Astrocyte (in vitro differentiated cells and primary cell): ENCODE data around the gene NDUFA8. TPM values are rescaled to one million over a fixed set of nuclear protein-coding genes. Genes with fewer than 3 reads are reported as not detected.

Experiments
- DNase-seq: peaks from one replicate; pipeline ENCODE4 v3.0.0-alpha.2; 2010; ENCODE audit warnings: low read depth
- FAIRE-seq: peaks from 2 replicates; lab custom pipeline; 2011; peaks lifted over from hg19 to GRCh38; lab: Jason Lieb, UNC
- H2AFZ ChIP-seq: 2 replicates; pipeline ENCODE4 v1.6.0; 2012; ENCODE audit warnings: low read depth, low read length, inconsistent platforms
- H3K27ac ChIP-seq: 2 replicates; pipeline ENCODE4 v1.5.1; 2011; ENCODE audit warnings: low read depth, low read length, inconsistent platforms
- H3K27me3 ChIP-seq: 2 replicates; pipeline ENCODE4 v1.6.0; 2011; ENCODE audit warnings: low read length, inconsistent platforms; ENCODE audit not compliant: insufficient read depth
- H3K36me3 ChIP-seq: 2 replicates; pipeline ENCODE4 v1.5.1; 2011; ENCODE audit warnings: low read length, inconsistent platforms; ENCODE audit not compliant: insufficient read depth
- H3K4me1 ChIP-seq: 2 replicates; pipeline ENCODE4 v1.5.1; 2011; ENCODE audit warnings: low read length, inconsistent platforms; ENCODE audit not compliant: insufficient read depth
- H3K4me2 ChIP-seq: 2 replicates; pipeline ENCODE4 v1.6.0; 2012; ENCODE audit warnings: low read length, inconsistent platforms
- H3K4me3 ChIP-seq: 2 replicates; pipeline ENCODE4 v1.5.1; 2011; ENCODE audit warnings: low read depth, mild to moderate bottlenecking, low read length, inconsistent platforms; ENCODE audit not compliant: insufficient read depth
- H3K79me2 ChIP-seq: 2 replicates; pipeline ENCODE4 v1.6.0; 2012; ENCODE audit warnings: mild to moderate bottlenecking, low read length, inconsistent platforms; ENCODE audit not compliant: insufficient read depth
- H3K9ac ChIP-seq: 2 replicates; pipeline ENCODE4 v1.6.0; 2012; ENCODE audit warnings: mild to moderate bottlenecking, low read length, inconsistent platforms
- H3K9me3 ChIP-seq: 2 replicates; pipeline ENCODE4 v1.5.1; 2012; ENCODE audit warnings: low read depth, mild to moderate bottlenecking, low read length, inconsistent platforms; ENCODE audit not compliant: insufficient read depth
- H4K20me1 ChIP-seq: 2 replicates; pipeline ENCODE4 v1.6.0; 2012; ENCODE audit warnings: low read length, inconsistent platforms; ENCODE audit not compliant: insufficient read depth
- H3K27ac Mint-ChIP-seq: one replicate; pipeline ENCODE4 v1.8.0; 2021; ENCODE audit warnings: mild to moderate bottlenecking, mixed read lengths; ENCODE audit not compliant: unreplicated experiment
- H3K27me3 Mint-ChIP-seq: one replicate; pipeline ENCODE4 v1.8.0; 2021; ENCODE audit warnings: low read depth, mixed read lengths; ENCODE audit not compliant: unreplicated experiment
- H3K36me3 Mint-ChIP-seq: one replicate; pipeline ENCODE4 v1.8.0; 2021; ENCODE audit warnings: low read depth, mixed read lengths; ENCODE audit not compliant: unreplicated experiment
- H3K4me1 Mint-ChIP-seq: one replicate; pipeline ENCODE4 v1.8.0; 2021; ENCODE audit warnings: low read depth, mixed read lengths; ENCODE audit not compliant: unreplicated experiment
- H3K4me3 Mint-ChIP-seq: one replicate; pipeline ENCODE4 v1.8.0; 2021; ENCODE audit warnings: mild to moderate bottlenecking, moderate library complexity, mixed read lengths; ENCODE audit not compliant: unreplicated experiment
- H3K9me3 Mint-ChIP-seq: one replicate; pipeline ENCODE4 v1.8.0; 2021; ENCODE audit warnings: mild to moderate bottlenecking, mixed read lengths; ENCODE audit not compliant: unreplicated experiment
- CTCF ChIP-seq: IDR thresholded peaks from 2 replicates; pipeline ENCODE4 v1.5.1; 2011; ENCODE audit warnings: low read depth, mild to moderate bottlenecking, inconsistent platforms, low read length, moderate library complexity; ENCODE audit not compliant: insufficient read depth
- EZH2 ChIP-seq: IDR thresholded peaks from 2 replicates; pipeline ENCODE4 v1.6.1; 2012; ENCODE audit warnings: mild to moderate bottlenecking, low read length, inconsistent platforms; ENCODE audit not compliant: insufficient read depth
- total RNA-seq: library from RNA; stranded (reverse); gene quantifications from 2 replicates; pipeline ENCODE4 v1.2.1, GENCODE V29; 2021

Gene NDUFA8
- total RNA-seq, 1 donor from 2014 or later: 52.3 TPM

GRCh38 chr9:122172131-122172530 lies 12.6 kb upstream of the NDUFA8 start:
- TF ChIP-seq CTCF (no peak), EZH2 (no peak)
- Mint-ChIP-seq H3K36me3 (no peaks in the 10 kb centered on the region), H3K27me3 (peaks cover 32% of the 10 kb centered on the region), H3K9me3 (peaks cover 7% of the 10 kb centered on the region), H3K27ac (no peak overlapping the region), H3K4me3 (no peak overlapping the region), H3K4me1 (no peaks in the 10 kb centered on the region)
- H3K9me3 ChIP-seq: no peaks in the 10 kb centered on the region
- no peak overlapping the region for H3K4me3 ChIP-seq
- FAIRE-seq (no peak), DNase-seq (no peak)
- H3K79me2 ChIP-seq: no peaks in the 10 kb centered on the region
- no peak overlapping the region for H3K27ac ChIP-seq
- no peaks in the 10 kb centered on the region for H3K4me1 ChIP-seq
- no peaks in the 10 kb centered on the region for H4K20me1 ChIP-seq
- H3K36me3 ChIP-seq: no peaks in the 10 kb centered on the region
- no peak overlapping the region for H2AFZ ChIP-seq
- H3K27me3 ChIP-seq: peaks cover 30% of the 10 kb centered on the region
- H3K9ac ChIP-seq: no peak overlapping the region
- H3K4me2 ChIP-seq: no peak overlapping the region

GRCh38 chr9:122168356-122168755 lies 8.8 kb upstream of the NDUFA8 start:
- Histone ChIP-seq H4K20me1 (no peaks in the 10 kb centered on the region), H2AFZ (no peak overlapping the region), H3K27ac (no peak overlapping the region), H3K36me3 (no peaks in the 10 kb centered on the region), H3K4me3 (no peak overlapping the region), H3K4me1 (no peaks in the 10 kb centered on the region), H3K9ac (no peak overlapping the region), H3K4me2 (no peak overlapping the region), H3K79me2 (no peaks in the 10 kb centered on the region), H3K9me3 (no peaks in the 10 kb centered on the region), H3K27me3 (peaks cover 31% of the 10 kb centered on the region)
- Mint-ChIP-seq H3K4me1 (no peaks in the 10 kb centered on the region), H3K9me3 (peaks cover 21% of the 10 kb centered on the region), H3K27me3 (peaks cover 40% of the 10 kb centered on the region), H3K27ac (no peak overlapping the region), H3K4me3 (no peak overlapping the region), H3K36me3 (peaks cover 2% of the 10 kb centered on the region)
- TF ChIP-seq EZH2 (no peak), CTCF (no peak)
- DNase-seq: no peak
- no peak for FAIRE-seq

GRCh38 chr9:122164286-122164685 lies 4.7 kb upstream of the NDUFA8 start:
- H3K36me3 Mint-ChIP-seq: peaks cover 2% of the 10 kb centered on the region
- no peak overlapping the region for H3K27ac ChIP-seq
- H3K27ac Mint-ChIP-seq: no peak overlapping the region
- no peaks in the 10 kb centered on the region for H3K4me1 Mint-ChIP-seq
- no peak overlapping the region for H3K9ac ChIP-seq
- no peak overlapping the region for H2AFZ ChIP-seq
- H3K4me3 ChIP-seq: no peak overlapping the region
- H3K27me3 ChIP-seq: peaks cover 13% of the 10 kb centered on the region
- H3K27me3 Mint-ChIP-seq: peaks cover 27% of the 10 kb centered on the region
- no peak overlapping the region for H3K4me2 ChIP-seq
- no peaks in the 10 kb centered on the region for H3K36me3 ChIP-seq
- H3K9me3 Mint-ChIP-seq: peaks cover 23% of the 10 kb centered on the region
- DNase-seq: no peak
- no peaks in the 10 kb centered on the region for H3K9me3 ChIP-seq
- peaks cover 3% of the 10 kb centered on the region for H3K4me1 ChIP-seq
- peaks cover 3% of the 10 kb centered on the region for H3K79me2 ChIP-seq
- H3K4me3 Mint-ChIP-seq: no peak overlapping the region
- no peaks in the 10 kb centered on the region for H4K20me1 ChIP-seq
- FAIRE-seq: no peak
- no peak for TF ChIP-seq EZH2
- no peak for TF ChIP-seq CTCF
